GM13976 (cell line): ENCODE measurements around the gene FHAD1.
"Not testable (repeated sequence)": the region's sequence is repeated elsewhere in the genome, so short reads cannot be mapped to it uniquely, and the experiment has no call there.

ENCODE experiments used
- DNase-seq: peaks from one replicate; pipeline ENCODE4 v3.0.0; 2012; ENCODE audit warnings: low spot score
- CTCF ChIP-seq: IDR thresholded peaks from 2 replicates; pipeline ENCODE4 v1.5.1; 2012; ENCODE audit warnings: borderline replicate concordance, mild to moderate bottlenecking; ENCODE audit not compliant: insufficient read depth; ENCODE audit errors: extremely low read depth, missing control alignments, control extremely low read depth
- in situ Hi-C: fragments of 300-500 bp; cut with MboI; formaldehyde crosslinking; loops from one replicate; pipeline ENCODE4 v1.12.0; 2022; ENCODE audit warnings: low sequenced_read_pairs, mixed read lengths, inconsistent platforms; ENCODE audit not compliant: unreplicated experiment

FHAD1 gene

GRCh38 chr1:15430787-15431570 lies 184.0 kb downstream of the FHAD1 start:
- TF ChIP-seq CTCF: peak; percentile 95
- in situ Hi-C loops: no loop called here
- DNase-seq: peak; percentile 91

GRCh38 chr1:15431571-15431948 lies 184.5 kb downstream of the FHAD1 start:
- DNase-seq: no peak
- TF ChIP-seq CTCF: no peak
- in situ Hi-C loops: no loop called here

GRCh38 chr1:15432324-15432723 lies 185.3 kb downstream of the FHAD1 start:
- no peak for TF ChIP-seq CTCF
- no peak for DNase-seq
- in situ Hi-C loops: no loop called here

- TF ChIP-seq CTCF: no peak
- DNase-seq: no peak
- in situ Hi-C loops: no loop called here
Measured at GRCh38 chr1:15433471-15433870, 186.4 kb downstream of the FHAD1 start.

- DNase-seq, in situ Hi-C loops: not testable (repeated sequence)
Measured at GRCh38 chr1:15434739-15435138, 187.7 kb downstream of the FHAD1 start.

GRCh38 chr1:15435239-15436077 lies 188.4 kb downstream of the FHAD1 start:
- no peak for DNase-seq
- no peak for TF ChIP-seq CTCF
- in situ Hi-C loops: no loop called here

GRCh38 chr1:15436881-15437442 lies 189.9 kb downstream of the FHAD1 start:
- DNase-seq: no peak
- in situ Hi-C loops: no loop called here
- TF ChIP-seq CTCF: no peak
